ENCODE data around the gene WNT6.

GRCh38 chr2:218895759-218896500 is 36.3 kb downstream of the WNT6 start:
- TF ChIP-seq CTCF (IDR thresholded peaks at IDR 0.05), result no peak
- no peak for TF ChIP-seq ZFX (IDR thresholded peaks at IDR 0.05; ENCODE audit: borderline replicate concordance)
